ENCODE data around the gene CLEC4A.

- TF ChIP-seq CTCF (IDR thresholded peaks at IDR 0.05): no peak
- TF ChIP-seq POLR2A (IDR thresholded peaks at IDR 0.05): no peak
Measured at GRCh38 chr12:8156845-8157244, 33.4 kb downstream of the CLEC4A start, which contains the start of gene ZNF705A.

All from body of pancreas (tissue), 4 donors.